Measurements from ENCODE around the gene ANKRD17. TPM values are rescaled to one million over a fixed set of nuclear protein-coding genes. Genes with fewer than 3 reads are reported as not detected.
A peak's percentile ranks its signal among the peaks of the same experiment; 100 is the strongest.

The ANKRD17 gene
- total and polyA plus RNA-seq, 9 of the 15 experiments (the other 6 are each of a cell fraction or from before 2014, with no cell fraction given) = 25.5 to 86.9 (median 52.2) TPM

- TF ChIP-seq ZNF140 (CRISPR knock-in tag; IDR thresholded peaks at IDR 0.05) (no peak), ZHX1 (conservative IDR thresholded peaks at IDR 0.05; ENCODE audit: low read length) (0 out of 2 replicates have a peak, but pooled peaks have one; percentile 24), SREBF2 (CRISPR knock-in tag; IDR thresholded peaks at IDR 0.05) (0 out of 2 replicates have a peak, but pooled peaks have one; percentile 68), THRAP3 (IDR thresholded peaks at IDR 0.05; ENCODE audit: borderline replicate concordance) (no peak), NFIC (IDR thresholded peaks at IDR 0.05) (peak; percentile 39; the same call in 1 of the 2 replicates), NUFIP1 (IDR thresholded peaks at IDR 0.05; ENCODE audit: partially characterized antibody) (peak; percentile 82), LEF1 (IDR thresholded peaks at IDR 0.05) (no peak), SRSF1 (IDR thresholded peaks at IDR 0.05; ENCODE audit: low read depth, low read length) (0 out of 2 replicates have a peak, but pooled peaks have one; percentile 32), CREBBP (IDR thresholded peaks at IDR 0.05; ENCODE audit: low read depth, low read length) (no peak), SAFB (IDR thresholded peaks at IDR 0.05; ENCODE audit: borderline replicate concordance, low read depth, low read length) (peak; percentile 43; the same call in 1 of the 2 replicates), FOXK1 (CRISPR knock-in tag; IDR thresholded peaks at IDR 0.05; ENCODE audit: borderline replicate concordance) (0 out of 2 replicates have a peak, but pooled peaks have one; percentile 32), RBM14 (IDR thresholded peaks at IDR 0.05; ENCODE audit: borderline replicate concordance, insufficient read depth, low read depth, low read length) (no peak), RHOXF2B (CRISPR knock-in tag; conservative IDR thresholded peaks at IDR 0.05) (no peak), RBM25 (IDR thresholded peaks at IDR 0.05; ENCODE audit: low read depth, low read length, severe bottlenecking) (peak; percentile 41)
These were observed at the start of gene ANKRD17 (continued) for GRCh38 chr4:73258686-73259570.
